Measurements from ENCODE around the gene GYS1. TPM values are rescaled to one million over a fixed set of nuclear protein-coding genes. Genes with fewer than 3 reads are reported as not detected.

Gene GYS1
- total RNA-seq, 1 experiment from 2014 or later: 59.6 TPM

DNA sequence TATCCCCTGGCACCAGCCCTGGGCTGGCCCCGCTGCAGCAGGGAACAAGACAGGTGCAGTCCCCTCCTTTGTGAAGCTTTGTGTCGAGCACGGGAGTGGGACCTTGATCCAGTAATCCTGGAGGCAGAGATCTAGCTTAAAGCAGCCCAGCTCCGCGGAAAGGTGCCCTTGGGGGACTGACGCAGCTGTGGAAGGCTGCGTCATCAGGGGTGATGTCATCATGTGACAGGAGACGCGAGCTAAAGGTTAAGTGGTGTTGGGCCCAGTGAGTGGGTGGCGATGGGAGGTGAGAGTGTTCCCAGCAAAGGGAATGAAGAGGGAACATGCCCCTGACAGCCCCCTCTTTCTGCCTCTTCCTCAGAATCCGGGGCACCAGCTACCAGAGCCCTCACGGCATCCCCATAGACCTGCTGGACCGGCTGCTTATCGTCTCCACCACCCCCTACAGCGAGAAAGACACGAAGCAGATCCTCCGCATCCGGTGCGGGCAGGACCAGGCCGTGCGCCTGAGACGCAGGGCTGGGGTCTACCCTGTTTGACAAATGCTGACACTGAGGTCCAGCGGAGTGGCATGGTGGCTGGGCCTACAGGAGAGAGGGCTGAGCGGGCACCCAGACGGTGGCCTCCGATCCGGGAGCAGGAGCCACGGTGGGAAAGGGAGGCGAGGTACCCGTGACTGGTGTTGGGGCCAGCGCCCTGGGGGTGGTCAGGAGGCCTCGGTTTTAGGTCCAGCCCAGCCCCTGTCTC is 21.2 kb upstream of the GYS1 start:
- Mint-ChIP-seq H3K9me3 (ENCODE audit: low read depth, unreplicated experiment) (no peaks in the 10 kb centered on the region), H3K4me3 (ENCODE audit: low read depth, unreplicated experiment) (no peak overlapping the region), H3K27me3 (ENCODE audit: unreplicated experiment) (no peaks in the 10 kb centered on the region), H3K36me3 (ENCODE audit: insufficient read depth, unreplicated experiment) (peaks cover 85% of the 10 kb centered on the region), H3K27ac (ENCODE audit: unreplicated experiment) (no peak overlapping the region), H3K4me1 (ENCODE audit: low read depth, unreplicated experiment) (peaks cover 6% of the 10 kb centered on the region)
- DNase-seq: no peak
- CTCF ChIA-PET: no interaction called here
- BruUV-seq (replicated peaks): no TSS peak
- TF ChIP-seq, protein P1, sequence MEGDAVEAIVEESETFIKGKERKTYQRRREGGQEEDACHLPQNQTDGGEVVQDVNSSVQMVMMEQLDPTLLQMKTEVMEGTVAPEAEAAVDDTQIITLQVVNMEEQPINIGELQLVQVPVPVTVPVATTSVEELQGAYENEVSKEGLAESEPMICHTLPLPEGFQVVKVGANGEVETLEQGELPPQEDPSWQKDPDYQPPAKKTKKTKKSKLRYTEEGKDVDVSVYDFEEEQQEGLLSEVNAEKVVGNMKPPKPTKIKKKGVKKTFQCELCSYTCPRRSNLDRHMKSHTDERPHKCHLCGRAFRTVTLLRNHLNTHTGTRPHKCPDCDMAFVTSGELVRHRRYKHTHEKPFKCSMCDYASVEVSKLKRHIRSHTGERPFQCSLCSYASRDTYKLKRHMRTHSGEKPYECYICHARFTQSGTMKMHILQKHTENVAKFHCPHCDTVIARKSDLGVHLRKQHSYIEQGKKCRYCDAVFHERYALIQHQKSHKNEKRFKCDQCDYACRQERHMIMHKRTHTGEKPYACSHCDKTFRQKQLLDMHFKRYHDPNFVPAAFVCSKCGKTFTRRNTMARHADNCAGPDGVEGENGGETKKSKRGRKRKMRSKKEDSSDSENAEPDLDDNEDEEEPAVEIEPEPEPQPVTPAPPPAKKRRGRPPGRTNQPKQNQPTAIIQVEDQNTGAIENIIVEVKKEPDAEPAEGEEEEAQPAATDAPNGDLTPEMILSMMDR (IDR thresholded peaks at IDR 0.05; ENCODE audit: unreplicated experiment): no peak
- intact Hi-C loops (cut with micrococcal nuclease; ENCODE audit: unreplicated experiment): no loop called here

DNA sequence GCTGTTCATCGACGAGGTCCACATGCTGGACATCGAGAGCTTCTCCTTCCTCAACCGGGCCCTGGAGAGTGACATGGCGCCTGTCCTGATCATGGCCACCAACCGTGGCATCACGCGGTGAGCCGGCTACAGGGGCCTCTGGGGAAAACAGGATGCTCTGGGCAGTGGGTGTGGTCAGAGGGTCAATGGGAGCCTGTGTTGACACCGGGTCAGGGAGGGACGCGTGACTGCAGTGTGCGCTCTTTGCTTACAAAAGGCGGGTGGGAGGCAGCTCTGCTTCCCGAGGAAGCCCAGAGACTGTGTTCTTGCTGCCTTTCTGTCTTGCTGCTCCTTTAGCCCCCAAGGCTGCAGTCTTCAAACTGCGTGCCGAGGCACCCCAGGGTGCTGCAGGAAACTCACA is 18.1 kb upstream of the GYS1 start:
- CTCF ChIA-PET: no interaction called here
- no TSS peak for BruUV-seq (replicated peaks)
- no peak for DNase-seq
- Mint-ChIP-seq H3K36me3 (ENCODE audit: insufficient read depth, unreplicated experiment) (peaks cover 70% of the 10 kb centered on the region), H3K9me3 (ENCODE audit: low read depth, unreplicated experiment) (no peaks in the 10 kb centered on the region), H3K4me1 (ENCODE audit: low read depth, unreplicated experiment) (no peaks in the 10 kb centered on the region), H3K4me3 (ENCODE audit: low read depth, unreplicated experiment) (no peak overlapping the region), H3K27ac (ENCODE audit: unreplicated experiment) (no peak overlapping the region), H3K27me3 (ENCODE audit: unreplicated experiment) (no peaks in the 10 kb centered on the region)
- intact Hi-C loops (cut with micrococcal nuclease; ENCODE audit: unreplicated experiment): no loop called here
- TF ChIP-seq, protein P1 (IDR thresholded peaks at IDR 0.05; ENCODE audit: unreplicated experiment): no peak

DNA sequence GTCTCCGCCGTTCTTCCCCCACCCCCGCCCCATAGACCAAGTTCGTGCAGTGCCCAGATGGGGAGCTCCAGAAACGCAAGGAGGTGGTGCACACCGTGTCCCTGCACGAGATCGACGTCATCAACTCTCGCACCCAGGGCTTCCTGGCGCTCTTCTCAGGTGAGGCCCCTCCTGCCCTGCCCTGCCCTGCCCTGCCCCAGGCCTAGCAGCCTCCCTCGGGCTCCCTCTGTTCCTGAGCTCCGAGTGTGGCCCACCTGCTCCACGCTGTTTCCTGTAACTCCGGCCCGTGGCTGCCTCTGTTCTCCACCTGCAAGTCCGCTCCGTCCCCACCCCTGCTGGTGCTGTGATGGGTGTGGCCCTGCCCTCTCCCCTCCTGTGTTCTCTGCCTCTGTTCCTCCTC is 17.3 kb upstream of the GYS1 start:
- intact Hi-C loops (cut with micrococcal nuclease; ENCODE audit: unreplicated experiment): no loop called here
- no TSS peak for BruUV-seq (replicated peaks)
- no peak for DNase-seq
- Mint-ChIP-seq H3K27ac (ENCODE audit: unreplicated experiment) (no peak overlapping the region), H3K27me3 (ENCODE audit: unreplicated experiment) (no peaks in the 10 kb centered on the region), H3K36me3 (ENCODE audit: insufficient read depth, unreplicated experiment) (peaks cover 69% of the 10 kb centered on the region), H3K4me3 (ENCODE audit: low read depth, unreplicated experiment) (no peak overlapping the region), H3K4me1 (ENCODE audit: low read depth, unreplicated experiment) (no peaks in the 10 kb centered on the region), H3K9me3 (ENCODE audit: low read depth, unreplicated experiment) (no peaks in the 10 kb centered on the region)
- TF ChIP-seq, protein P1 (IDR thresholded peaks at IDR 0.05; ENCODE audit: unreplicated experiment): no peak
- CTCF ChIA-PET: interaction anchor here (1.2 to 1.5 kb wide), 2 partner anchors 9 to 188 kb away, joined by 3 read pairs; no protein-coding TSS in a partner anchor

GRCh38 chr19:49009828-49010227 is 16.7 kb upstream of the GYS1 start:
- Mint-ChIP-seq H3K4me1 (ENCODE audit: low read depth, unreplicated experiment) (no peaks in the 10 kb centered on the region), H3K27me3 (ENCODE audit: unreplicated experiment) (no peaks in the 10 kb centered on the region), H3K4me3 (ENCODE audit: low read depth, unreplicated experiment) (no peak overlapping the region), H3K27ac (ENCODE audit: unreplicated experiment) (no peak overlapping the region), H3K9me3 (ENCODE audit: low read depth, unreplicated experiment) (no peaks in the 10 kb centered on the region), H3K36me3 (ENCODE audit: insufficient read depth, unreplicated experiment) (peaks cover 69% of the 10 kb centered on the region)
- no TSS peak for BruUV-seq (replicated peaks)
- intact Hi-C loops (cut with micrococcal nuclease; ENCODE audit: unreplicated experiment): no loop called here
- TF ChIP-seq, protein P1 (IDR thresholded peaks at IDR 0.05; ENCODE audit: unreplicated experiment): no peak
- CTCF ChIA-PET: interaction anchor here (1.2 to 1.5 kb wide), 2 partner anchors 10 to 189 kb away, joined by 3 read pairs; no protein-coding TSS in a partner anchor
- DNase-seq: no peak
